GM18502 (cell line): ENCODE measurements around the gene BCDIN3D.
"Not testable (repeated sequence)": the region's sequence is repeated elsewhere in the genome, so short reads cannot be mapped to it uniquely, and the experiment has no call there.

Experiments
- ATAC-seq: cut with Tn5 transposase; IDR thresholded peaks from one replicate; pipeline ENCODE4 v1.9.1; 2021; ENCODE audit warnings: mild to moderate bottlenecking; ENCODE audit not compliant: unreplicated experiment, poor library complexity

BCDIN3D gene

GRCh38 chr12:49842519-49843352 is at the start of gene BCDIN3D:
TSS of gene BCDIN3D (minus strand) at chr12:49843106. CDS start at chr12:49843087, 19 bp downstream.
- ATAC-seq = peak; percentile 94

GRCh38 chr12:49892084-49892731 is 49.3 kb upstream of the BCDIN3D start:
- no peak for ATAC-seq

GRCh38 chr12:49891476-49891875 is 48.6 kb upstream of the BCDIN3D start:
- no peak for ATAC-seq

GRCh38 chr12:49891012-49891411 is 48.1 kb upstream of the BCDIN3D start:
- ATAC-seq = no peak

GRCh38 chr12:49890096-49890461 is 47.2 kb upstream of the BCDIN3D start:
- no peak for ATAC-seq

- ATAC-seq = no peak
These were observed 46.6 kb upstream of the BCDIN3D start for GRCh38 chr12:49889361-49890095.

- no peak for ATAC-seq
These were observed 45.7 kb upstream of the BCDIN3D start for GRCh38 chr12:49888461-49889151.

- ATAC-seq = no peak
These were observed 44.9 kb upstream of the BCDIN3D start for GRCh38 chr12:49887536-49888401.

GRCh38 chr12:49887091-49887490 is 44.2 kb upstream of the BCDIN3D start:
- no peak for ATAC-seq

GRCh38 chr12:49885663-49886461 is 43.0 kb upstream of the BCDIN3D start:
- ATAC-seq = no peak

- ATAC-seq = no peak
These were observed 42.2 kb upstream of the BCDIN3D start for GRCh38 chr12:49885118-49885517.

GRCh38 chr12:49882851-49883464 is 40.1 kb upstream of the BCDIN3D start:
- ATAC-seq = no peak

- no peak for ATAC-seq
These were observed 39.4 kb upstream of the BCDIN3D start for GRCh38 chr12:49882248-49882850.

- no peak for ATAC-seq
These were observed 38.7 kb upstream of the BCDIN3D start for GRCh38 chr12:49881415-49882247.

- no peak for ATAC-seq
These were observed 38.0 kb upstream of the BCDIN3D start for GRCh38 chr12:49880756-49881414.

GRCh38 chr12:49879065-49879464 is 36.2 kb upstream of the BCDIN3D start:
- ATAC-seq = not testable (repeated sequence)

- ATAC-seq = no peak
These were observed 35.1 kb upstream of the BCDIN3D start for GRCh38 chr12:49878021-49878420.
